Measurements from ENCODE around the gene SPATS2L. TPM values are rescaled to one million over a fixed set of nuclear protein-coding genes. Genes with fewer than 3 reads are reported as not detected.
A peak's percentile ranks its signal among the peaks of the same experiment; 100 is the strongest.

SPATS2L gene
- total RNA-seq, 2 donors from 2014 or later, result 77.4 to 88.7 TPM

DNA sequence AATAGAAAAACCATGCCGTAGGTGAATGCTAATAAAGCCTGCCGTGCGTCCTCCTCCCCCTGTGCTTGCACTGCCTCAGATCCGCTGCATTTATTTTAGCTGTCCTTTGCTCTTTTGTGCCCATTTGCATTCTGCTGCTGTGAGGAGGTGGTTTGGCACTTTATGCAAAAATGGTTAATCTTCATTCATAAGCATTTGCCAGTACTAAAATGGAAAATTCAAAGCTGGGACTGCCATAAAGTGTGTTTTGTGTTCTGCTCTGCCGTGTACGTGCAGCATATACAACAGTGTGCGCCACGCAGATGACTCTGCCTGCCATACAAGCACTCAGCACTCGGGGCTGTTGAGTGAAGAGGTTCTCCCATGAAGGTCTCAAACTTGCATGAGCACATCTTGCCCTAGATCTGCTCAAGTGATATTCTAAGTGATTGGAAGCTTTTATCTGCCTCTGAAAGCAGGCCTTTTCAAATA, 73.6 kb downstream of the SPATS2L start:
- no peak for DNase-seq (ENCODE audit: low spot score)

GRCh38 chr2:200380833-200381542, 74.5 kb downstream of the SPATS2L start:
- no peaks in the 10 kb centered on the region for H3K36me3 ChIP-seq
- WGBS, result 56% methylated on average over 5 of the region's 5 CpGs

More for the DNA sequence above, 73.6 kb downstream of the SPATS2L start:
- WGBS, result 49% methylated on average over 9 of the region's 9 CpGs
- no peak overlapping the region for H3K4me3 ChIP-seq
- TF ChIP-seq, protein P1, sequence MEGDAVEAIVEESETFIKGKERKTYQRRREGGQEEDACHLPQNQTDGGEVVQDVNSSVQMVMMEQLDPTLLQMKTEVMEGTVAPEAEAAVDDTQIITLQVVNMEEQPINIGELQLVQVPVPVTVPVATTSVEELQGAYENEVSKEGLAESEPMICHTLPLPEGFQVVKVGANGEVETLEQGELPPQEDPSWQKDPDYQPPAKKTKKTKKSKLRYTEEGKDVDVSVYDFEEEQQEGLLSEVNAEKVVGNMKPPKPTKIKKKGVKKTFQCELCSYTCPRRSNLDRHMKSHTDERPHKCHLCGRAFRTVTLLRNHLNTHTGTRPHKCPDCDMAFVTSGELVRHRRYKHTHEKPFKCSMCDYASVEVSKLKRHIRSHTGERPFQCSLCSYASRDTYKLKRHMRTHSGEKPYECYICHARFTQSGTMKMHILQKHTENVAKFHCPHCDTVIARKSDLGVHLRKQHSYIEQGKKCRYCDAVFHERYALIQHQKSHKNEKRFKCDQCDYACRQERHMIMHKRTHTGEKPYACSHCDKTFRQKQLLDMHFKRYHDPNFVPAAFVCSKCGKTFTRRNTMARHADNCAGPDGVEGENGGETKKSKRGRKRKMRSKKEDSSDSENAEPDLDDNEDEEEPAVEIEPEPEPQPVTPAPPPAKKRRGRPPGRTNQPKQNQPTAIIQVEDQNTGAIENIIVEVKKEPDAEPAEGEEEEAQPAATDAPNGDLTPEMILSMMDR (IDR thresholded peaks at IDR 0.05), result no peak
- TF ChIP-seq POLR2AphosphoS5 (IDR thresholded peaks at IDR 0.05) (no peak), POLR2A (IDR thresholded peaks at IDR 0.05) (no peak)
- no peaks in the 10 kb centered on the region for H3K9me3 ChIP-seq
- intact Hi-C loops (cut with DNase I), result no loop called here
- no peak overlapping the region for H3K27ac ChIP-seq
- no peaks in the 10 kb centered on the region for H3K36me3 ChIP-seq
- no peaks in the 10 kb centered on the region for H3K27me3 ChIP-seq (replicated peaks; ENCODE audit: insufficient read depth)
- peaks cover 17% of the 10 kb centered on the region for H3K4me1 ChIP-seq (replicated peaks)

GRCh38 chr2:200382874-200383273, 76.4 kb downstream of the SPATS2L start:
- no peak for DNase-seq (ENCODE audit: low spot score)
- H3K27me3 ChIP-seq (replicated peaks; ENCODE audit: insufficient read depth), result no peaks in the 10 kb centered on the region
- TF ChIP-seq POLR2AphosphoS5 (IDR thresholded peaks at IDR 0.05) (no peak), POLR2A (IDR thresholded peaks at IDR 0.05) (no peak)
- TF ChIP-seq, protein P1 (IDR thresholded peaks at IDR 0.05), result no peak
- 86% methylated on average over 6 of the region's 6 CpGs for WGBS
- intact Hi-C loops (cut with DNase I), result no loop called here
- H3K27ac ChIP-seq, result no peak overlapping the region
- H3K9me3 ChIP-seq, result no peaks in the 10 kb centered on the region
- H3K36me3 ChIP-seq, result no peaks in the 10 kb centered on the region
- H3K4me3 ChIP-seq, result no peak overlapping the region
- H3K4me1 ChIP-seq (replicated peaks), result peaks cover 3% of the 10 kb centered on the region

More at GRCh38 chr2:200380833-200381542, 74.5 kb downstream of the SPATS2L start:
- no peak overlapping the region for H3K27ac ChIP-seq
- H3K4me3 ChIP-seq, result no peak overlapping the region
- no peaks in the 10 kb centered on the region for H3K9me3 ChIP-seq
- DNase-seq (ENCODE audit: low spot score), result no peak
- no peaks in the 10 kb centered on the region for H3K27me3 ChIP-seq (replicated peaks; ENCODE audit: insufficient read depth)
- intact Hi-C loops (cut with DNase I), result no loop called here
- TF ChIP-seq POLR2A (IDR thresholded peaks at IDR 0.05), result no peak
- H3K4me1 ChIP-seq (replicated peaks), result peaks cover 17% of the 10 kb centered on the region

DNA sequence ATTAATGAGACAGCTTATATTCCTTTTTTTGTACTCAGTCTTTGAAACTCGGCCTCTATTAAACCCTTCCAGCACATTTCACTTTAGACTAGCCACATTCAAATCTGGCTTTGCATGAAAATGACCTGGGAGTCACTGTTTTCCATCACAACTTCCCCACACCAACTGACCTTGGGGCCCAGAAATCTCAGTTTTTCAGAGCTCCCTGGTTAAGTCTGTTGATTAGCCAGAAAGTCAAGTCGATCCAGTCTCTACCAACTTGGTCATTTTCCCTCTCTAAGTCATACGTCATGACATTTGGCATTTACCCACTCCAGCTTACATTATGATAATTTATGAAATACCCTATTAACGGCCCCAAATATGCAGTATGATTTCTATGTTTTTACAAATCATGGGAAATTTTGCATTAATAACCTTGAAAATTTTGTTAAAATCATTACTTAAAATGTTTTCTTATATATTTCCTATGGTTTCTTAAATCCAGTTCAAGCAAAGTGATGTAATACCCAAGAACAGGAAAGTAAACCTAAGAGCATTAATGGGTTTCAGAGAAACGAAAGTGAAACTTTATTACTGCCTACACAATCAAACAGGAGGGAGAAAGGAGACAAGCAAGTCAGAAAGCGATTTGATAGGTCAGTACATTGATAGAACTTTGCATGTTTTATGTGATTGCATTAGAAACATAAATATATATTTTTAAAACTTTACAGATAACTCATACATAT, 77.1 kb downstream of the SPATS2L start:
- Histone ChIP-seq H3K27ac (peak overlapping the region in 1 of 2 donors; percentile 5), H3K4me3 (no peak overlapping the region), H3K27me3 (replicated peaks; ENCODE audit: insufficient read depth) (no peaks in the 10 kb centered on the region), H3K4me1 (replicated peaks) (no peaks in the 10 kb centered on the region), H3K9me3 (no peaks in the 10 kb centered on the region), H3K36me3 (no peaks in the 10 kb centered on the region)
- intact Hi-C loops (cut with DNase I), result no loop called here
- TF ChIP-seq POLR2AphosphoS5 (IDR thresholded peaks at IDR 0.05), result peak; percentile 57
- TF ChIP-seq, protein P1 (IDR thresholded peaks at IDR 0.05), result no peak
- WGBS, result 50% methylated on average over 6 of the region's 6 CpGs
- no peak for DNase-seq (ENCODE audit: low spot score)

DNA sequence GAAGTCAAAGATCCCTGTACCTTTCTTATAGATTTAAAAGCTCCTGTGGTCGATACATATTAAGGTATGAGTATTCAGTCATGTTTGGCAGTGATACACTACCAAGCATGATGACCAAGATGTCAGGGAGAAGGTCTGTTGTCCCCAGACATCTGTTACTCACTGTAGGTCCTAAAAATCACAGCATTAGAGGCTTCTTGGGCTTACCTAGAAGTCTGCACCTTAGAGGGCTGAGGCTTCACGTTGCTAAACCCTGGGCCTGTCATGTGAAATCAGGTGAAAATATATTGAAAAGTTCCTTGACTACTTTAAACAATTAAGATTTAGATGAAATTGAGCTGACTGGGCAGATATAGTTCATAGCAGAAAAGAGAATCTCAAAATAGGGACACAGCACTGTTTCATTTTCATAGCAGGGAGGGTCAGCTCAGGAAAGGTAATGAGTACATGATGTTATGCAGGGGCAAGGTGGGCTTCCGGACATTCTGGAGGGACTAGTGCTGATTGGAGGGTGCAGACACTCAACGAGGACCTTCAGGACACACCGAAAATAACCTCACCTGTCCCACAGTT, 78.7 kb downstream of the SPATS2L start:
- H3K36me3 ChIP-seq, result no peaks in the 10 kb centered on the region
- H3K27me3 ChIP-seq (replicated peaks; ENCODE audit: insufficient read depth), result no peaks in the 10 kb centered on the region
- no peak for DNase-seq (ENCODE audit: low spot score)
- H3K4me1 ChIP-seq (replicated peaks), result no peaks in the 10 kb centered on the region
- no peak overlapping the region for H3K4me3 ChIP-seq
- WGBS, result 95% methylated on average over 5 of the region's 5 CpGs
- intact Hi-C loops (cut with DNase I), result no loop called here
- no peaks in the 10 kb centered on the region for H3K9me3 ChIP-seq
- H3K27ac ChIP-seq, result no peak overlapping the region
- TF ChIP-seq POLR2A (IDR thresholded peaks at IDR 0.05) (no peak), POLR2AphosphoS5 (IDR thresholded peaks at IDR 0.05) (no peak)
- TF ChIP-seq, protein P1 (IDR thresholded peaks at IDR 0.05), result no peak

Data from prostate gland (tissue), 2 donors.